Astrocyte (in vitro differentiated cells and primary cell): ENCODE results near the gene PCBP2. TPM values are rescaled to one million over a fixed set of nuclear protein-coding genes. Genes with fewer than 3 reads are reported as not detected.

Experiments used
- DNase-seq: peaks from one replicate; pipeline ENCODE4 v3.0.0-alpha.2; 2010; ENCODE audit warnings: low read depth
- FAIRE-seq: peaks from 2 replicates; lab custom pipeline; 2011; peaks lifted over from hg19 to GRCh38; lab: Jason Lieb, UNC
- H2AFZ ChIP-seq: 2 replicates; pipeline ENCODE4 v1.6.0; 2012; ENCODE audit warnings: low read depth, low read length, inconsistent platforms
- H3K27ac ChIP-seq: 2 replicates; pipeline ENCODE4 v1.5.1; 2011; ENCODE audit warnings: low read depth, low read length, inconsistent platforms
- H3K27me3 ChIP-seq: 2 replicates; pipeline ENCODE4 v1.6.0; 2011; ENCODE audit warnings: low read length, inconsistent platforms; ENCODE audit not compliant: insufficient read depth
- H3K36me3 ChIP-seq: 2 replicates; pipeline ENCODE4 v1.5.1; 2011; ENCODE audit warnings: low read length, inconsistent platforms; ENCODE audit not compliant: insufficient read depth
- H3K4me1 ChIP-seq: 2 replicates; pipeline ENCODE4 v1.5.1; 2011; ENCODE audit warnings: low read length, inconsistent platforms; ENCODE audit not compliant: insufficient read depth
- H3K4me2 ChIP-seq: 2 replicates; pipeline ENCODE4 v1.6.0; 2012; ENCODE audit warnings: low read length, inconsistent platforms
- H3K4me3 ChIP-seq: 2 replicates; pipeline ENCODE4 v1.5.1; 2011; ENCODE audit warnings: low read depth, mild to moderate bottlenecking, low read length, inconsistent platforms; ENCODE audit not compliant: insufficient read depth
- H3K79me2 ChIP-seq: 2 replicates; pipeline ENCODE4 v1.6.0; 2012; ENCODE audit warnings: mild to moderate bottlenecking, low read length, inconsistent platforms; ENCODE audit not compliant: insufficient read depth
- H3K9ac ChIP-seq: 2 replicates; pipeline ENCODE4 v1.6.0; 2012; ENCODE audit warnings: mild to moderate bottlenecking, low read length, inconsistent platforms
- H3K9me3 ChIP-seq: 2 replicates; pipeline ENCODE4 v1.5.1; 2012; ENCODE audit warnings: low read depth, mild to moderate bottlenecking, low read length, inconsistent platforms; ENCODE audit not compliant: insufficient read depth
- H4K20me1 ChIP-seq: 2 replicates; pipeline ENCODE4 v1.6.0; 2012; ENCODE audit warnings: low read length, inconsistent platforms; ENCODE audit not compliant: insufficient read depth
- H3K27ac Mint-ChIP-seq: one replicate; pipeline ENCODE4 v1.8.0; 2021; ENCODE audit warnings: mild to moderate bottlenecking, mixed read lengths; ENCODE audit not compliant: unreplicated experiment
- H3K27me3 Mint-ChIP-seq: one replicate; pipeline ENCODE4 v1.8.0; 2021; ENCODE audit warnings: low read depth, mixed read lengths; ENCODE audit not compliant: unreplicated experiment
- H3K36me3 Mint-ChIP-seq: one replicate; pipeline ENCODE4 v1.8.0; 2021; ENCODE audit warnings: low read depth, mixed read lengths; ENCODE audit not compliant: unreplicated experiment
- H3K4me1 Mint-ChIP-seq: one replicate; pipeline ENCODE4 v1.8.0; 2021; ENCODE audit warnings: low read depth, mixed read lengths; ENCODE audit not compliant: unreplicated experiment
- H3K4me3 Mint-ChIP-seq: one replicate; pipeline ENCODE4 v1.8.0; 2021; ENCODE audit warnings: mild to moderate bottlenecking, moderate library complexity, mixed read lengths; ENCODE audit not compliant: unreplicated experiment
- H3K9me3 Mint-ChIP-seq: one replicate; pipeline ENCODE4 v1.8.0; 2021; ENCODE audit warnings: mild to moderate bottlenecking, mixed read lengths; ENCODE audit not compliant: unreplicated experiment
- EZH2 ChIP-seq: IDR thresholded peaks from 2 replicates; pipeline ENCODE4 v1.6.1; 2012; ENCODE audit warnings: mild to moderate bottlenecking, low read length, inconsistent platforms; ENCODE audit not compliant: insufficient read depth
- total RNA-seq: library from RNA; stranded (reverse); gene quantifications from 2 replicates; pipeline ENCODE4 v1.2.1, GENCODE V29; 2021
- TF ChIP-seq, protein P1 (sequence below): IDR thresholded peaks from 2 replicates; pipeline ENCODE4 v1.5.1; 2011; ENCODE audit warnings: low read depth, mild to moderate bottlenecking, inconsistent platforms, low read length, moderate library complexity; ENCODE audit not compliant: insufficient read depth

PCBP2 gene
- total RNA-seq, 1 donor from 2014 or later = 733 TPM

- Histone ChIP-seq H3K9ac (no peak overlapping the region), H3K79me2 (peaks cover 17% of the 10 kb centered on the region), H3K4me3 (no peak overlapping the region), H3K36me3 (no peaks in the 10 kb centered on the region), H3K4me2 (no peak overlapping the region), H4K20me1 (peaks cover 35% of the 10 kb centered on the region), H3K27me3 (no peaks in the 10 kb centered on the region), H3K27ac (no peak overlapping the region), H3K9me3 (no peaks in the 10 kb centered on the region), H3K4me1 (peaks cover 11% of the 10 kb centered on the region), H2AFZ (no peak overlapping the region)
- no peak for TF ChIP-seq EZH2
- TF ChIP-seq, protein P1, sequence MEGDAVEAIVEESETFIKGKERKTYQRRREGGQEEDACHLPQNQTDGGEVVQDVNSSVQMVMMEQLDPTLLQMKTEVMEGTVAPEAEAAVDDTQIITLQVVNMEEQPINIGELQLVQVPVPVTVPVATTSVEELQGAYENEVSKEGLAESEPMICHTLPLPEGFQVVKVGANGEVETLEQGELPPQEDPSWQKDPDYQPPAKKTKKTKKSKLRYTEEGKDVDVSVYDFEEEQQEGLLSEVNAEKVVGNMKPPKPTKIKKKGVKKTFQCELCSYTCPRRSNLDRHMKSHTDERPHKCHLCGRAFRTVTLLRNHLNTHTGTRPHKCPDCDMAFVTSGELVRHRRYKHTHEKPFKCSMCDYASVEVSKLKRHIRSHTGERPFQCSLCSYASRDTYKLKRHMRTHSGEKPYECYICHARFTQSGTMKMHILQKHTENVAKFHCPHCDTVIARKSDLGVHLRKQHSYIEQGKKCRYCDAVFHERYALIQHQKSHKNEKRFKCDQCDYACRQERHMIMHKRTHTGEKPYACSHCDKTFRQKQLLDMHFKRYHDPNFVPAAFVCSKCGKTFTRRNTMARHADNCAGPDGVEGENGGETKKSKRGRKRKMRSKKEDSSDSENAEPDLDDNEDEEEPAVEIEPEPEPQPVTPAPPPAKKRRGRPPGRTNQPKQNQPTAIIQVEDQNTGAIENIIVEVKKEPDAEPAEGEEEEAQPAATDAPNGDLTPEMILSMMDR = no peak
- H3K9me3 Mint-ChIP-seq = no peaks in the 10 kb centered on the region
- peaks cover 23% of the 10 kb centered on the region for H3K4me1 Mint-ChIP-seq
- no peaks in the 10 kb centered on the region for H3K27me3 Mint-ChIP-seq
- no peak overlapping the region for H3K4me3 Mint-ChIP-seq
- FAIRE-seq = no peak
- no peak overlapping the region for H3K27ac Mint-ChIP-seq
- H3K36me3 Mint-ChIP-seq = peaks cover 14% of the 10 kb centered on the region
- DNase-seq = no peak
Observed at GRCh38 chr12:53489242-53489864, 37.5 kb downstream of the PCBP2 start.

DNA sequence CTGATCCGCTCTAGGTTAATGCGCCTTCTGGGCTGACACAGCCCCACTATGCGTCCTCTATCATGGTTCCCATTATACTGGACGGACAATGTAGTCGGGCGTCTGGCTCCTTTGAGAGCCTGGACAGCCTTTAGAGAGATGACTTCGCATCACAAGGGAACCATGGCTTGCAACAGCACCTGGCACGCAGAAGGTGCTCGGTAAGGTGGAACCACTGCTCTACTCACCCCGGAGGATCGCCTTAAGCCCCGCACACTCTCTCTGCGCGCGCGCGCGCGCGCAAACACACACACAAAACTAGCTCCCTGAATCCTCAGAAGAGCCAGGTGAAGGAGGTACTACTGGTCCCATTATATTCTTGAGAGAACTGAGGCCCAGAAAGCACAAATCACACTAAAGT, 40.3 kb downstream of the PCBP2 start:
- DNase-seq (no peak), FAIRE-seq (no peak)
- Histone ChIP-seq H3K79me2 (peaks cover 34% of the 10 kb centered on the region), H3K4me1 (peaks cover 11% of the 10 kb centered on the region), H4K20me1 (peaks cover 20% of the 10 kb centered on the region), H3K27me3 (no peaks in the 10 kb centered on the region), H3K36me3 (no peaks in the 10 kb centered on the region), H2AFZ (no peak overlapping the region), H3K9ac (peak overlapping the region; percentile 75), H3K4me3 (peak overlapping the region; percentile 42), H3K9me3 (no peaks in the 10 kb centered on the region), H3K4me2 (peak overlapping the region; percentile 87), H3K27ac (peak overlapping the region; percentile 38)
- Mint-ChIP-seq H3K27me3 (no peaks in the 10 kb centered on the region), H3K4me1 (peaks cover 29% of the 10 kb centered on the region), H3K4me3 (peak overlapping the region; percentile 82), H3K36me3 (peaks cover 7% of the 10 kb centered on the region), H3K9me3 (no peaks in the 10 kb centered on the region), H3K27ac (peak overlapping the region; percentile 92)
- TF ChIP-seq, protein P1 = no peak
- TF ChIP-seq EZH2 = no peak
